ENCODE measurements around the gene HOPX. TPM values are rescaled to one million over a fixed set of nuclear protein-coding genes. Genes with fewer than 3 reads are reported as not detected.

HOPX gene
- total RNA-seq, 4 donors from 2014 or later, result 271 to 316 (median 289) TPM

DNA sequence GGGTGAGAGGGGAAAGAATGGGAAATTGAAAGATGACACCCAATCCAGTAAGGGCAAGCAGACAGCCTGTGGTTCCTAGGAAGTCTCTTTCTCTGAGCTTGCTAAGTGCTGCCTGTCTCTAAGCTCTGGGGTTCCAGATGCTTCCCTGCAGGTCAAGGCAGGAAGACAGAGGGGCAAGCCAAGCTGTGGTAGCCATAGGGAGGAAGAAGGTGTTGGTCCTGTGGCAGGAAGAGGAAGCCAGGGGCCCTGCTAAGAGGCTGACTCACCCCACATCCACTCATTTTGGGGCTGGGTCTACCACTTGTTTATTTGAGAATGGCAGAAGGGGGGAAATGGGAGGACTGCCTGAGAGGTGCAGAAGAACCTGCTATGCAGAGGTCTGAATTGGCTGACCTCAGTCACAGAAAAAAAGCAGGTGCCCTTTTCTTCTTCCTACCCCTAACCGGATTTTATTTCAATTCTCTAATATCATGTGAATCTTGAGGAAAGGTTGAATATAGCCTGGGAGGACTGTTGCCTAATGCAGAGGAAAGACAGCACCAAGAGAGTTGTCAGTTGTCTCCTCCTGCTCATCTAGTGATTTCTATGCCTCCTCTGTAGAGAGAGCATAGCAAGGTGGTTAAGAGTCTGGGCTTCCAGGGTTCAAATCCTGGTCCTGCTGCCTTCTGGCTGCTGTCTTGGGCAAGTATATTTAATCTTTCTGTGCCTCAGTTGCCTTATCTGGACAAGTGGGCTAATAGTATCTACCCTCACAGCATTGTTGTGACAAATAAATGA is 27.4 kb downstream of the HOPX start:
- TF ChIP-seq POLR2A (IDR thresholded peaks at IDR 0.05), result no peak
- TF ChIP-seq, protein P1, sequence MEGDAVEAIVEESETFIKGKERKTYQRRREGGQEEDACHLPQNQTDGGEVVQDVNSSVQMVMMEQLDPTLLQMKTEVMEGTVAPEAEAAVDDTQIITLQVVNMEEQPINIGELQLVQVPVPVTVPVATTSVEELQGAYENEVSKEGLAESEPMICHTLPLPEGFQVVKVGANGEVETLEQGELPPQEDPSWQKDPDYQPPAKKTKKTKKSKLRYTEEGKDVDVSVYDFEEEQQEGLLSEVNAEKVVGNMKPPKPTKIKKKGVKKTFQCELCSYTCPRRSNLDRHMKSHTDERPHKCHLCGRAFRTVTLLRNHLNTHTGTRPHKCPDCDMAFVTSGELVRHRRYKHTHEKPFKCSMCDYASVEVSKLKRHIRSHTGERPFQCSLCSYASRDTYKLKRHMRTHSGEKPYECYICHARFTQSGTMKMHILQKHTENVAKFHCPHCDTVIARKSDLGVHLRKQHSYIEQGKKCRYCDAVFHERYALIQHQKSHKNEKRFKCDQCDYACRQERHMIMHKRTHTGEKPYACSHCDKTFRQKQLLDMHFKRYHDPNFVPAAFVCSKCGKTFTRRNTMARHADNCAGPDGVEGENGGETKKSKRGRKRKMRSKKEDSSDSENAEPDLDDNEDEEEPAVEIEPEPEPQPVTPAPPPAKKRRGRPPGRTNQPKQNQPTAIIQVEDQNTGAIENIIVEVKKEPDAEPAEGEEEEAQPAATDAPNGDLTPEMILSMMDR (IDR thresholded peaks at IDR 0.05), result no peak
- WGBS, 2 donors, result 31 to 61% methylated on average over 1 of the region's 1 CpG
- Histone ChIP-seq H3K27ac (peak overlapping the region in 2 of 3 donors; percentile 27 to 59), H3K9me3 (no peaks in the 10 kb centered on the region), H3K36me3 (peaks cover 9 to 12% of the 10 kb centered on the region in 2 donors), H3K27me3 (no peaks in the 10 kb centered on the region), H3K4me3 (replicated peaks in 1 of 3) (no peak overlapping the region), H3K4me1 (peaks cover 29 to 55% of the 10 kb centered on the region in 2 donors)
- intact Hi-C loops (cut with DNase I), result loop anchor here (10.0 kb wide), 1 partner anchor 151 kb away; no protein-coding TSS in a partner anchor
- DNase-seq, result no peak

DNA sequence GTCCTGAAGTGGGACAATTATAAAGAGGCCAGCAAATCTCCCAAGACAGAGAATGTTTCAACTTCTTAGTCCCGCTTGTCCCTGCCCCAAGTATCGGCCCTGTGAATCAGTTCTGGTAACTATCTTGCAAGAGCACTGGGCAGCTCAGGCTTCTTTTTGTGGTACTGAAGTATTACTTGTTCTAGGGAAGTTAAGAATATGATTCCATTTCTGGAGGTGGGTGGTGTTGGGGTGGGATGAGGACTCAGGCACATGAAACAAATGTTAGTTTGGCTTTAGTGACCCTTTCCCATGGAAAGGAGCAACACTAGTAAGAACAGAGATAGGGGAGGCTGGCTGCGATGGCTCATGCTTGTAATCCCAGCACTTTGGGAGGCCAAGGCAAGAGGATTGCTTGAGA is 28.9 kb downstream of the HOPX start:
- peaks cover 15 to 41% of the 10 kb centered on the region in 2 donors for H3K4me1 ChIP-seq
- no peak overlapping the region for H3K27ac ChIP-seq
- DNase-seq, result no peak
- TF ChIP-seq, protein P1 (IDR thresholded peaks at IDR 0.05), result no peak
- TF ChIP-seq POLR2A (IDR thresholded peaks at IDR 0.05), result no peak
- 82 to 87% methylated on average over 3 of the region's 3 CpGs for WGBS, 2 donors
- intact Hi-C loops (cut with DNase I), result loop anchor here (10.0 kb wide), 1 partner anchor 153 kb away; no protein-coding TSS in a partner anchor
- H3K4me3 ChIP-seq (replicated peaks in 1 of 3), result no peak overlapping the region
- H3K36me3 ChIP-seq, result peaks cover 17 to 18% of the 10 kb centered on the region in 2 donors
- no peaks in the 10 kb centered on the region for H3K27me3 ChIP-seq
- H3K9me3 ChIP-seq, result no peaks in the 10 kb centered on the region

DNA sequence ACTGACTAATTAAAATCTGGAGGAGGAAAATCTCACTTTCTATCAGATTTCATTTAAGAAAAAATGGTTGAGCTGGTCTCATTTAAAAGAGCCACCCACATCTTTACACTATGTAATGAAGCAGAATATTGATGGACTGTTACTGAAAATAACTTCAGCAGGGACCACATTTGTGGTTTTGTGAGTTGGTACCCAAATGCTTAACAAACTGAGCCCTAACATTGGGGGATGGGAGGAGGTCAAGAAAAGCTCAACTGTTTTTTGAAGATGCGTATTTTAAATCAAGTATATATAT is 30.1 kb downstream of the HOPX start:
- H3K36me3 ChIP-seq, result peaks cover 17 to 20% of the 10 kb centered on the region in 2 donors
- TF ChIP-seq POLR2A (IDR thresholded peaks at IDR 0.05), result no peak
- TF ChIP-seq, protein P1 (IDR thresholded peaks at IDR 0.05), result no peak
- H3K27me3 ChIP-seq, result no peaks in the 10 kb centered on the region
- DNase-seq, result no peak
- intact Hi-C loops (cut with DNase I), result loop anchor here (10.0 kb wide), 1 partner anchor 154 kb away; no protein-coding TSS in a partner anchor
- no peak overlapping the region for H3K4me3 ChIP-seq (replicated peaks in 1 of 3)
- H3K27ac ChIP-seq, result no peak overlapping the region
- peaks cover 15 to 29% of the 10 kb centered on the region in 2 donors for H3K4me1 ChIP-seq
- 94 to 98% methylated on average over 1 of the region's 1 CpG for WGBS, 2 donors
- no peaks in the 10 kb centered on the region for H3K9me3 ChIP-seq

DNA sequence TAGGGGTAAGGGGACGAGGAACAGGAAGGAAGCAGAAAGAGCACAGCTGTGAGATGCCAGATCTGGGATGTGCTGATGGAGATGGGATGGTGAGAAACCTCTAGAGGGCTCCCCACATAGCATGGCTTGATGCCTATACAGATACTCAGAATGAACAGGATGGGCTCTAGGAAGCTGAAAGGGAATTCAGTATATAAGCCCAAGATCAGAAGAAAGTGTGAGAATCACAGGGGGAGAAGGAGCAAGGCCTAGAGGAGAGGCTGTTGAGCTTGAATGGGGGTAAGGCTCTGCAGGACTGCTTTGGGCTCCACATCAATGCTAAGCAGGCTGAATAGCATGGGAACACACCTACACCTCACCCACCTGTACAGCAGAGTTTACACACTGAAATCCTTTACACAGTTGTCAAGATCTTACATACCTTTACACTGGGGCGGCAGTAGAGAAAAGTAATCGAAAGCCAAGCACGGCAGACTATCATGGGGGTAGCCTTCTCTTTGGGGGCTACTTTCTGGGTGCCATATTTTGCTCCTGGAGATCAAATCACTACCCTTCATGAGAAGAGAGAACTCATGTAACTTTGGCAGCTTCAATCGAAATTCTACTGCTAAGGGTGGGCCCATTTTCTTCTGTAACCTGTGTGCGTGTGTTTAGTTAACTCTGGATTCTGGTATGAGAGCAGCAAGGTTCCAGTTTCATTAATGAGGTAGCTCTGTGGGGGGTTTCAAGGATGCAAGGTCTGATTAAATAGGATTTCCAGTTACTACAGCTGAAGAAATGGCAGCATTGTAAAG is 30.6 kb downstream of the HOPX start:
- intact Hi-C loops (cut with DNase I), result loop anchor here (10.0 kb wide), 1 partner anchor 154 kb away; no protein-coding TSS in a partner anchor
- Histone ChIP-seq H3K4me1 (peaks cover 15 to 26% of the 10 kb centered on the region in 2 donors), H3K27me3 (no peaks in the 10 kb centered on the region), H3K9me3 (no peaks in the 10 kb centered on the region), H3K36me3 (peaks cover 17 to 20% of the 10 kb centered on the region in 2 donors), H3K27ac (no peak overlapping the region), H3K4me3 (replicated peaks in 1 of 3) (no peak overlapping the region)
- TF ChIP-seq, protein P1 (IDR thresholded peaks at IDR 0.05), result no peak
- no peak for TF ChIP-seq POLR2A (IDR thresholded peaks at IDR 0.05)
- DNase-seq, result no peak
- WGBS, 2 donors, result 75 to 85% methylated on average over 6 of the region's 6 CpGs
